GM04504 (cell line): ENCODE results near the gene FILIP1L.

Source experiments
- DNase-seq: peaks from one replicate; pipeline ENCODE4 v3.0.0-alpha.2; 2012; ENCODE audit warnings: low read depth

FILIP1L gene

DNA sequence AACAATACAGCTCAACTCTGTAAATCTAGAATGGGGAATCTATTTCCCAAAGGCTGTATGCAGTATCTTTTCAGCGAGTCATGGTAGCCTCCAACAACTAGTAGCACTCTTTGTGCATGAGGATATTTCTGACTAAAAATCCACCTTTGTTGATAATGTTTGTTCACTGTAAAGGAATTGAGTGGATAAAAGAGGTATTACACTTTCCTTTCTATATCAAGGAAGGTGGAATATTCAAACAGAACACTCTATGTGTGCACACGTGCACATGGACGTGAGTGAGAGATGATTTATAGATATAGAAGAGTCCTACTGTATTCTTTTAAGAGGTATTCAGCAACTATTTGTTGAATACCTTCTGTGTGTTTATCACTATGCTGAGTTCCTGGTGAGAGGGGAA lies 228.4 kb downstream of the FILIP1L start:
- no peak for DNase-seq

DNA sequence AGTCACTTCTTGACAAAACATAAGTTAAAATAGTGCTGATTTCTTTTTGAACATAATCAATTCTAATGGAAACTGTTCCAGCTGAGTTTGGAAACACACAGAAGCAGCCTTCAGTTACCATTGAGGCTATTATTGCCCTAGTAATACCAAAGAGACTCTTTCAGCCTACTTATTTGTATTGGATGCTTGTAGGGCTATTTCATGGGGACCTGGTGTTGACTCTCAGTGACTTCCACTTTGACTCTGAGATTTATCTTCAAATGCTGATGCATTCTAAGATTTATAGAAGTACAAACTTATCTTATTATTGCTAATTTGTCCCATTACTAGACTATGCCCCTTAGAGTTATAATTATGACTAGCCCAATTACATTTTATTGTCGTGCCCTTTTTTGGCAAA lies 229.2 kb downstream of the FILIP1L start:
- DNase-seq, result no peak

DNA sequence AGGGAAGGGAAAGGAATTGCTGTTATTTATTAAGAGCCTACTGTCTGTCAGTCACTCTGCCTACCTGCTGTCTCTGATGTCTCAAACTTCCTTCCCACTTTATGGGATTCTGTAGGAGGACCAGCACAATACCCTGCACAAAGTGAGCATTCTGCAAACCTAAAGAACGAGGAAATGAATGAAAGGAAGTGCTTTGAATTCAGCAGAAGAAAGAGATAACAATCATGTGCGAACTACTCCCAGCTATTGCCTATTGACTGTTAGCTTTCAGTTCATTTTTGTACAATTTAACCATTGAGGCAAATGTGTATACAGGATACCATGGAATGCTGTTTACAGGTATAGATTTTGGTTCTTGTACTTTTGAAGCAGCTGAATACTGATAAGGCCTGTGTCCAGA lies 229.8 kb downstream of the FILIP1L start:
- DNase-seq, result no peak

DNA sequence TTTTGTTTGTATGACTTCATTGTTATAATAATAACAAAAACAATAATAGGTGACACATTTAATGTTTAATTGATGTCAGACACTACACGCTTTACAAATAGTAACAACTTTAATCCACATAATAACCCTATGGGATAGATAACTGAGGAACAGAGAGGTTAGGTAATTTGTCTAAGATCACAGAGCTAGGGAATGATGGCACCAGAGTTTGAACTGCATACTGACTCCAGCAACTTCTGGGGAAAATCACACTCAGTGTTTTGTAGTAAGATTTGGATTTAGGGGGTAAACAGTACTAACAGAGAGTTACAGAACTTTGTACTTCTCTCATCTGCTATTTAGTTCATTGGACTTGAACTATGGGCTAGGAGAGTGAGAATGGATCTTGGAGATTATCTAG lies 230.6 kb downstream of the FILIP1L start:
- no peak for DNase-seq

DNA sequence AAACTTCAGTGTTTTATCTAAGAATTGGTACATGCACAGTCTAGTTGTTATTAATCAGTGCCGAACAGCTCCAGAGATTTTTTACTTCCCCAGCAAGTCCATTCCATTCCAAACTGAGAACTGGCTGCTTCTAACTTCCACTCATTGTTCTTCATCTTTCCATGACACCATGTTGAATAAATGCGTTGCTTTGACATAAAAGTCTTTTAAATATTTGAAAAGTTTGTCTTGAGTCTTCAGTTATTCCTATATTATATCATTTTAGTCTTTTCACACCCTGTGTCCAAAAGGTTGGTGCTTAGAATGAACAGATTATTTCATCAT lies 231.2 kb downstream of the FILIP1L start:
- DNase-seq, result no peak

DNA sequence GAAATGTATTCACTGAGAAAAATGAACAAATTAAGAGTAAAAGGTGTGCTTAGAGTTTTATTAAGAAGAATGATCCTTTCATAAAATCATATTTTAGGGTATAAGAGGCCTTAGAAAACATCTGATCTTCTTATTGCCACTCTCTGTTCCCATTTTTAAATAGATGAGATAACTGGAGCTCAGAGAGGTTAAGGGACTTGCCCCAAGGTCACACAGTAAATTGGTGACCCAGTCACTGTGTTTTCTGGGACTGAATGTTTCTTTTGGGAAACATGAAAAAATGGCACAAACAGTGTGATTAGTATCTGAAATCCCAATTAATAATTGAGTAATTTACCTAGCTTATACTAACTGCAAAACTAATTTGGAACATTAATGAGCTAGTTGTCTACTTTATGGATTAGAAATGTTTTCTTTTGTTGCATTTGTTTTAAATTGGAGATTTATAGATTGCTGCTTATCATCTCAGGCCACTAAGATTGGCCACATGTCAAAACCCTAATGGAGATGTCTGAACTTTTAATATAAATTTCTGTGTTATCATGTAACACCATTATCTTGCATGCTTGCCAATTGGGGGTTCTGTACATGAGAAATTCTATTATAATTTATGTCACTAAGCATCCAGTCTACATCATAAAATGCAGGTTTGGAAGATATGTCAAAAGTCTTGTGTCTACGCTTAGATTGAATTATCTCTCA lies 231.7 kb downstream of the FILIP1L start:
- no peak for DNase-seq

DNA sequence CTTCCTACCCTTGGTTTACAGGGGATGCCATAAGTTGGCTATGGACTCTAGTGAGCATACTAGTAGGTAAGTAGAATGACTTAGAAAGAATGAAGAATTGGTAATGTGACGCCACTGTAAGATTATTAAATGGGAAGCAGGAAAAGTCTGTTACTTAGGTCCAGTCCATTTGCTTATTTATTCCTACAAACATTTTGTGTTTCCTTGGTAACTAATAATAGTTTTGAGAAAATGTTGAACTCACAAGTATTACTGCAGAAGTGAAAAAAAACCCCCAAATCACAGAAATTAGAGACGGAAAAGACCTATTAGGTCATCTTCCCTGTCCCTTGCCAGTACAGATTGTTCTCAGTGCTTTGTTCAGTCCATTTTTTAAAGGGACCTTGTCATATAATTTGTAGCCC lies 233.2 kb downstream of the FILIP1L start:
- no peak for DNase-seq

DNA sequence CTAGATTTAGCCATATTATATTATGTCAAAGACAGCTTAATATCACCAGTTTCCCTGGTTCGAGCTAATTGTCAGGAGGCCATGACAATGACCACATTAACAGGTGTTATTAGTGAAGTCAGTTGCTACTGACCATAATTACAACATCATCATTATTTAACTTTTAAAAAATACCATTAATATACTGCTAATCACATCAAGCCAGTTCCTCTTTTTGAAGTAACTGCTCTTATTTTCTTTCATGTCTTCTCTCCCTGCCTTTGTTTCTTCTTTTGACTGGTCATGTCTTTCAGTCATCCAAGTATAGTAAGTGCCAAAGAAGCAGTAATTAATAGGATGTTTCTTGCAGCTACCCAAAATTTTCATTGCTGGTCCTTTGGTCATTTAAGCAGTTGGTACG lies 235.0 kb downstream of the FILIP1L start:
- DNase-seq, result no peak

DNA sequence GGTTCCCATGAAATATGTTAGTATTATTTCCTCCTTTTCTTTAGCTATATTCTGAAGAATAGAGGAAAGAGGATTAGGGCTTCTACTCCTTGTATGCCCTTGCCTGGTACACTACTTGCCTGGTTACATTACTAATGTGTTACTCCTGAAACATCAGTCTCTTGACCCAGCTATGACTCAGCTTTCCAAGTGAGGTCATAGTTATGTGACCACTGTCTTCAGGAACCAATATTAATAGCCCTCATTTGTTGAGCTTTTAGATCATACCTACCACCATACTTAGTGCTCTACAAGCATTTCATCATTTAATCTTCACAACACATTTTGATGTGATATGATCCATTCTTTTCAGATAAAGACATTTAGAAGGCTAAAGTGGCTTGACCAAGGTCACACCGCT lies 236.3 kb downstream of the FILIP1L start:
- no peak for DNase-seq

DNA sequence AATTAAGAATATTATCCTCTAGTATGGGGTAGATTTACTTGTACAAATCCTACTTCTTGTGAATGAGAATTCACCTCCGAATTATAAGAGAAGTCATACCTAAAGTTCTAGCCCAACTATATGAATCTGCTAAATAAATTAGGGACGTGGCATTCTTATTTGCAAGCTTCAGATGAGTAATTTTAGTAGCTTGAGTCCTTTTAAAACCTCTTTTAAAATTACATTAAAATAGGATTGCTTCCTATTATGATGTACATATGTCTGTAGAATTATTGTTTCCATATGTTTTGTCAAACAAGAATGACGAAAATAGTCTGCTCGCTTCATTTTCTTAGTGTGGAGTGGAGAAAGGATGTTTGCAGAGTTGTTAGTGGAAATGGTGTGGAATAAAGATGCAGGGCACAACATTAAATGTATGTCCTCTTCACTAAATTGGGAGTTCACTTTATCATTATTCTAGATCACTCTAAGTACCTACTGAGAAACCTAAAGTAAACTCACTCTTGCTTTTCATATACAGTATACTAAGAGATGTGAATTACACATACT lies 237.2 kb downstream of the FILIP1L start:
- no peak for DNase-seq

DNA sequence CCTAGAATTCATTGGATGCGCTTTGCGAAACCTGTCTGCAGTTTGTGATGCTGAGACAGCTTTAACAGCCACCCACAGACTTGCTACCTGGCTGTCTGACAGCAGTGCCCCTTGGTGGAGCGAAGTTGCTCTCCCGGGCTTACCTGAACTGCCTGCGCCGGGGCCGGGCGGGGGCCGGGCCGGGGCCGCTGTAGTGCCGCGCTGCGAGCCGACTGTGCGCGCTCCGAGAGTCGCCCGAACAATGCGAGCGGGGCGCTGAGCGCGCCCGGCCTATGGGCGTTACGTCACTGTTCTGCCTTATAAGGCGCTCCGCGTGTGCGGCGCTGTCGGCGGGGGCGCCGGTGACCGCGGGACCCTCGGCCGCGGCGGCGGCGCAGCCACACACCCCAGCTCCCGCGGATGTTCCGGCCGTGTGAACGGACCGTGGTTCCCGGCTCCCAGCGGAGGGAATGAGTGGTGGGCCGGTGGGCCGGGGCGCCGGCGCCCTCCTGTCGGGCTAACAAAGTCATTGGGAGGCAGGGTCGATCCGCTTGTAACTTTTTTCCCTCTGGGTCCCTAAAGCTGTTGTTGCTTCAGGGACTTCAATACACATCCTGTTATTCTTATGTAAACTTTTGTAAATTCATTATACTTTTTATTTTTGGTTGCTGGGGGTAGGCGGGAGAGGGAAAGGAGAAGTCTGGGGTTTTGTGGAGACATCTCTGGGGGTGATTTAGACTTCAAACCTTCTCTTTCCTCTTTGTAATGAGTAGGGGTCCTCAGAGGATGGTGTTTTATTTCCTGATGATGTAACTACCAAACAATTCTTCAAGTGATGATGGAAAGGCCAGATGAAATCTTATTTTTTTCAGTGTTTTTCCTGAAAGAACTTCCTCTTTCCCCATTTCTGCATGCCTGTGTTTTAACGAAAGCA lies 238.1 kb downstream of the FILIP1L start:
- DNase-seq, result no peak

DNA sequence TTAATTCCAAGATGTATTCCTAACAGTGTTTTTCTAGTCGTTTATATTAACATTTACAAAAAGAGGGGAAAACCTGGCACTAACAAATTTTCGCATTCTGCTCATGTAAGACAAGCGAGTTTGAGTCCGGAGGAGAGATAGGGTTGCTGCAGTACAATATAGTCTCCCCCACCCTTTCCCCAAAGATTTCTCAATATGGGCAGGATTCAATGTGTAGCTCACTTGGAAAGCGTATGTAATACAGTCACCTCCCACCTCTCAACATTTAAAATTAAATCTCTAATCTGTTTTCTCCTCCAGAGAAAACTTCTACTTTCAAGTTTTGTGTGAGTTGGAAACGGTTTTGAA lies 238.7 kb downstream of the FILIP1L start:
- DNase-seq, result no peak

DNA sequence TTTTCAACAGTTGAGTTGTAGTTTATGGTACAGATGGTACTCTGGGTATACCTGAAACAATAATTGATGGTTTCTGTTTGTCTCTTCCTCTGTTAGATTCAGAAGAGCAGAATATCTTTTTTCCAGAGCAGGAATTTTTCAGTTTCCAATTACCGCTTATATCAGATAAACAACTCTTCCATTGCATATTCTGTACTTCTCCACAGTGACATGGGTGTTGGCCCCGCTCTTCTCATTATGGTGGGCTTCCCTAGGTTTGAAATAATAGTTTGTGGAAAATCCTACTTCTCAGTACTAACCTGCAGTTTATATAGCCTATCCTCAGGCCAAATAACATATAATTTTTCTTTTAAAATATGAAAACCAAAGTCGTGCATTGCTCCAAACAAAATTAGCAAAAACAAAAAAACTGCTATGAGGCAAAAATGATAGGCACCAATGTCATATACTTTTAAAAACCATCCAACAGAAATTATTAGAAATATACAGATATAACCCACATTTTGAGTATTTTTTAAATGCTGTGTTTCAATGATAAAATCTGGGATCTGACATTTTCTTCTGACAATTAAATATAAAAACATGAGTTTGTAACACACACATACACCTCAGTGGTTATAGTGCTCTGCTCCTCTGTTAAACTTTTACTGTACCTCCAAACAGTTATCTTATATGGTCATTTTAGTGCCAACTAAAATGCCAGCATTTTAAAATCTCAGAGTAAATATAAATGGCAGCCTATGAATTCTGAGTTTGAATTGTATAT lies 239.9 kb downstream of the FILIP1L start:
- DNase-seq, result no peak

DNA sequence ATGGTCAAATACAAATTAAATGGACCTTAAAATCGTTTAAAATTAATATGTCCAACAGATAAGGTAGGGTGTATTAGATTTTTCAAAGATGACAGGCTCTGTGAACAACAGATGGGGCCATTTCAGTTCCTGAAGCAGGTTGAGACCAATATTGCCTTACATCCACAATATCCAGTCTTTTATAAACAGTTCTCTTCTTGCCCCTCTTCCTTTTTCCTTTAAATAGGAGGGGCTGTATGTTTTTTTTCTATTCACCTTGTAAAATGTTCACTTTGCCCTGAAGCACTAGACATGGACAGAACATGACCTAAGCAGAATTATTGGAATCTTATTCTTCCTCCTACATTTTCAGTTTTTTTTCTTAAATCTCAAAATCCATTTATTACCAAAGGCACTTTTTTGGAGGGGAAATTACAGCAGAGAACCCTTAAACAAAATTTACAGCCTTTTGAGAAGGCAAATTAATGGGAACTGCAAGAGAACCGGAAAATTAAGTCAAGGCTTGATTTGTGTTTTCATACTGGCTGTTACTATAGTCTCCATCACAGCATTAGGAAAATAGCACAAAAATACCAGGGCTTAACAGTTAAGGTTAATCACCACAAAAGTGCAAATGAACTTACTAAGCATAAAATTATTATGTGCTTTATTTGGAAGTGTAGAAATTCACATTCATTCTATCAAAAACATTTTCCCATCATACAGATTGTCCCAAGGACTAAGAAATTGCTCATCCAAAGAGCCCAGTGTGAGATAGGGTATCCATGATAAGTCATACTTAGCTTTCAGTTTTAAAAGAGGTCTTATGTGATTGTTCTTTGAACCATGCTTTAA lies 240.8 kb downstream of the FILIP1L start:
- DNase-seq, result no peak

DNA sequence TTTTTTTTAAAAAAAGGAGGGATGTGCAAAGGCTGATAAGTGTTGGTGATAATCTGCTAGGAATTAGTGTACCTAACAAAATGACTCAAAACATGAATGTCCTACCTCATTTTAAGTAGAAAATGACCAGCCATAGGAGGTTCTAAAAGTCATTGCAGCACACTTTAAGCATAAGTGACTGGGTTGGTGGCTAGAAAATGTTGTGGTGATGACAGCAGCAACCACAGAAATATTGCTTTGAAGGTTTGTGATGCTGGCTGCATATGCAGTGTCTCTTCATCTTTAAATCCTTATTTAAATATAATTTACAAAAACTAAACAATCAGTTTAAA lies 241.4 kb downstream of the FILIP1L start:
- no peak for DNase-seq

DNA sequence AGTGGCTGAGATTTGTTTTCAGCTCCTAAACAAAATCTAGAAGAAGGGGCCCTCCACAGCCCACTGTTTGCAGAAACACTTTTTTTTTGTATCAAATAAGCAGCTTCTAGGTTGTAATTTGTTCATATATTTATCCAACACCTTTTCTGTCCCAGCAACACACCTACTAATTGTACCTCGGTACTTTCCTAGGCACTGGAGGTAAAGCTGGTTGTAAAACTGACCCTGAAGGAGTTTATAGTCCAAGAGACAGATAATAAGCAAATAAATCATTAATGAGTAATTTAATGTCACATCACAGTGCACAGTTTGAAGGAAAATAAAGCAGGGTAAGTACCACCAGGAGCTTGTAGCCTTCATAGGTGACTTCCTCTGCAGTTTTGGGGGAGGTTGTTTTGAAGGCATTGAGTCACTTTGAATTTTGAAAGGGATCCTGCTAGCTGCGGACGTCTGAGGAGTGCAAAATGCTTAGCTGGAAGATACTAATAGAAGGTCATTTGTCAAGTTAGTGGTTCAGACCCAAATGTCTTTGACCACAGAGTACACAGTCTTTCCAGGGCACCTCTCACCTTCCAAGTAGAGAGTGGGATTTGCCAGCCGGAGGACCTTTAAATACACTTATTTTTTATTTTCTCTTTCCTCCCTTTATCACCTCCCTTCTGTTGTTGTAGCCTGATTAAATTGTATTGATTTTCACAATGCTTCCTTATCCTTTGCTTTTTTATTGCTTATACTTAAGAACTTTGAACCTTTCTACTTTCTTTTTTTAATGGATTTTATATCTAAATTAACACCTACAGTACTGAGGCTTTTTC lies 242.9 kb downstream of the FILIP1L start:
- DNase-seq, result no peak

DNA sequence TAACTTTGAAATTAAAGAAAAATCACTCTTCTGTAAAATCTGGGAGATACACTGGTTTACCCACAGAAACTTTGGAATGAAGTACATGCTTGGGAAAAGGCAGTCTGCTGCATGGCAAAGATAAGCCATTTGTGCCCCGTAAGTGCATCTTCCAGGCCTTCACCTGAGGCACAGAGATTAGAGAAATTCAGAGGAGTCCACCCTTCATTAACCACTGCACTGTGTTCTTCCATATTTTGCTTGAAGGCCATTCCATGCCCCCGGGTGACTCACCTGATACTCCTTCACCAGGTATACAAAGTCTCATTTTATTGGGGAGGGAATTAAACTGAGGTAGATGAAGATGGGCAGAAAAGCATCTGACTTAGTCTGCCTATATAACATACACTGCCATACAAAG lies 243.6 kb downstream of the FILIP1L start:
- DNase-seq, result no peak

DNA sequence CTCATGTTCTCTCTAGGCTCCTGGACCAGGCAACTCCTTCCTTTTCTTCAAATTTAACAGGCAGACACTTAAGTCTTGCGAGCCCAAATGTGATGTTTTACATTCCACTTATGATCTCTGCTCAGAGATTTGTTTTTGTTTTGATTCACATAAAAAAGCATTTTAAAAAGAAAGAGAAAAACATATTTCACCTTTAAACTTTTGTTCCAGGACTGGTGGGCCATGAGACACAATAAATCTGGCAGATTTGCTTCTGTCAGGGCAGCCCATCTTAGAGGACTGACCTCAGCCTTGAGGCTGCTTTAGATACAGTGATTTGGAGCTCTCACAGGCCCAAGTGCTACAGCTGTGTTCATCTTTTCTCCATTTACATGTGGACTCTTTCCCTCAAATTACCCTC lies 244.7 kb downstream of the FILIP1L start:
- no peak for DNase-seq

DNA sequence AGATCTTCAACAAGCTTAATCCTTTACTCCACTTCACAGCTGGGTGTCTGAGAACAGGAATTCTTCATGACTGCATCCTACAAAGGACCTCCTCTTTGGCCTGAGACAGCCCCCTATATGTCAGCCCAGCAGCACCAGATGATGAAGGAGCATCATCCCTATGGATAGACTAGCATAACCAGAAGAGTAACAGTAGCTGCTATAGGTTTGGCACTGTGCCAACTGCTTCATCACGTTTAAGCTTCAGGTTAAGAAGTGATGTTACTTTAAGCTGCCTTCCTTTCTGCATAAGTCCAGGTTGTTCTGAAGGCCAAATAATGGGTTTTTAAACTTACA lies 246.0 kb downstream of the FILIP1L start:
- DNase-seq, result no peak

DNA sequence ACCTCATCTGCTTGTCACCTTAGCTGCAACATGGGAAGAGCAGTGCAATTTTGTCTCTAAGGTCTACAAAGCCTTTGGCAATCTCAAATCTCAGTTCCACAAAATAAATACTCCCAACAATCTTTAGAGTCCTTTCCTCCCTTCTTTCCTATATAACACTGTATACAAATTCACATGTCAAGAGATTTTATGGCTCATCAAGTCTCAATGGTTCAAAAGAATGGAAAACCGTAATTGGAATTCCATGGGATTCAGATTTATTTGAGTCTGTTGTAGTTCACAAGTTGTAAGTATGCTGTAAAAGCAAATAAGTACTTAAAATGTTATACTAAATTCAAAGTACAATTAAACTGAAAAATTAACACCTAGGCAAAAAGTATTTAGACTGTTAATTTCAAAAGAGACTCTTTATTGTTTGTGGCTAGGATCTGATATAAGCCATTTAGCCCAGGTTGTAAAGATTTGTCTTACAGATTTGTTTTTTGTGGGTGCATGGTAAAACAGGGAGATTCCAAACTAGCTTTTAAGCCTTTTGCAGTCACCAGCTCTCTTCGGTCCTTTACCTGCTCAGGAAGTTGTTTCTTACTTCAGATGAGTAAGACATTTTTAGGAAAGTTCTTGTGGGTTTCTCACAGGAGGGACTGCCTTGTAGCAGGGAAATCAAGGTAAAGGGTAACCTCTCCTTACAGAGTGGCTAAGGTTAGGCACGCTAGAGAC lies 246.5 kb downstream of the FILIP1L start:
- no peak for DNase-seq
